GM19099 (cell line): Measurements from ENCODE around the gene TNRC6C.

Source experiments
- POLR2A ChIP-seq: IDR thresholded peaks from 3 replicates; pipeline ENCODE4 v1.6.1; 2011; ENCODE audit warnings: low read depth; ENCODE audit not compliant: insufficient read length; ENCODE audit errors: extremely low read depth

TNRC6C gene

DNA sequence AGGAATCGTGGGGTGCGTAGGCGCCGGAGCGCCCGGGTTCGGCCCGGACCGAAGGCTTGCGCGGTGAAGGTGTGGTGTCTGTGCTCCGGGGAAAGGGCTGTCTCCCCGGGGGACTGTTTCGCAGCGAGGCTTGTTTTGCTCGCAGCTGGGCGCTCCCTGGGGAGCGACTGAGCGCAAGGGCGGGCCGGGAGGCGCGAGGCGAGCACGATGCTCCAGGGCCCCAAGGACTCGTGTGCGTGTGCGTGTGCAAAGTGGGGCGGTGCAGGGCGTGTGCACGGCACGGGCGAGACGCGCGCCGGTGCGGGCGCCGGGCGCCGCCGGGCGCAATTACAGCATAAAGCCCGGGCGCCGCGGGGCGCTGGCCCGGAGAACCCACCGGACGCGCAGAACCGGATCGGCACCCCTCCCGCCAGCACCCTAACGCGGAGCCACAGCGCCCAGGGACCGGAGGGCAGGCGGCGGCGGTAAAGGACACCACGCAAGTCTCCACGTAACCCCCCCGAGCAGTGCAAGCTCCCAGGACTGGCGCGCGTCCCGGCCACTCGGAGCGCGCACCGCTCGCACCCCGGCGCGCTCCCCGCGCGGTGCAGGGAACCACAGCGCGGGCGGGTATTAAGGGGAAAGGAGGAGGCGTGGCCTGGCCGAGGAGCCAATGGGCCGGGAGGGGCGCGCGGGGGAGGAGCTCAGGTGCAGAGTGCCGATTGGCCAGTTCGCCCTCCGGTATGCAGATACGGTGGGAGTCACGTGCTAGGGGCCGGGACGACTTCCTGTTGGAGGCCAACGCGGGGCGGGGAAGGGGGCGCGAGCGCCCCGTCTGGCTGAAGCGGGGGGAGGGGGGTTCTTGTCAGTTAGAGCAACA is at the start of gene TNRC6C:
TSS of gene TNRC6C (plus strand) at position 847 of the 859 bp plus-strand sequence. CDS start 45,504 bp downstream, outside the sequence.
- peak; percentile 99 for TF ChIP-seq POLR2A

DNA sequence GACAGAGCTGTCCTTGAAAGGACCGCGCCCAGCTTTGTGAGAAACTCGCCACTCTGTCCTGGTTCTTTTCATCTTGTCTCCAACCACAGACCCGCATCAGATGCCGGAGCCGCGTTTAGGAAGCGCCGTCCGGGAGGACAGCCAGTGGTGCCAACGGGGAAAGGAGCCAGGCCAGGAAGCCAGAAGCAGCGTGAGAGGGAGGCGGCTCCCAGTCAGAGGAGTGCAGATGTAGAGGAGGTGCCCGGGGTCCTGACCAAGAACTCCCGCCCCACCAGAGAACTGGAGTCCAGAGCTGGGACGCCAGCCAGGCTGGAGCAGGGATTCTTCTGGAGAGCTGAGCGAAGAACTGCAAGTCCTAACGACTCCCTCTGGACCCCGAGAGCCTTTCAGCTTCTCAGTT is 49.3 kb upstream of the TNRC6C start:
- TF ChIP-seq POLR2A = no peak

DNA sequence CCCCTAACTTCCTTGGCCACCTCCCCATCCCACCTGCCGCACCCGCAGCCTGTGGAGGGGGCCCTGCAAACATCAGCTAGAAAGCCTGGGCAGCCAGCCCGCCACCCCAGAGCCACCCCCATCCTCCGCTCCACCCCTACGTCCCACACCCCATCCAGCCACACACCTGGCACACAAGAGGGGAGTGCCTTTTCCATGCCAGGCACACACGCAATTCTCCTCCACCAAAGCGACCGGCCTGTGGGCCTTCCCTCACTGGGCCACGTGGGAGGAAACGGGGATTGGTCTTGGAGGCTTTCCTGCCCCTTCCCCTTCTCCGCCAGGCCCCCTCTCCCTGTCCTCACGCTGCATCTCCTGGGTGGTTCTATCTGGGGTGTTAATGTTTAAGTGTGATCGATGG is 48.7 kb upstream of the TNRC6C start:
- TF ChIP-seq POLR2A = no peak

- no peak for TF ChIP-seq POLR2A
These were observed 43.9 kb upstream of the TNRC6C start for GRCh38 chr17:77914385-77915254.

DNA sequence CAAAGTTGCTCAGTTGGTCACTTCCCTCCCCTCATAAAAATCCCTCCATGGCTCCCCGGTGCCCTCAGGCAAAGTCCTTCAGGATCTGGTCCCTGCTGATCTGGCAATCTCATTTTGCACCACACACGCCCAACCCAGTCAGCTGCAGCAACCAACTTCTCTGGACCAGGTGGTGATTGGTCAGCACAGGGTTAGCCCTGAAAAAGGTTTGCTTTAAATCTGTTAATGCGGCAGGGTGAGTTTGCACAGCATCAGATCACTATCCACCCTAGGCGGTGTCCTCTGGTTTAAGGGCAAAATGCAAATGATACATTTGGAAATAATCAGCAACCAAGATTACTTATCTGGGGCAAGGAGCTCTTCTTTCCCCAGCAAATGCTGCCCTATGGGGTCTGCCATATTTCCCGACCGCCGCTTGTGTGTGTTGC is 42.9 kb upstream of the TNRC6C start:
- no peak for TF ChIP-seq POLR2A

GRCh38 chr17:77916264-77916663 is 42.2 kb upstream of the TNRC6C start:
- TF ChIP-seq POLR2A = no peak

DNA sequence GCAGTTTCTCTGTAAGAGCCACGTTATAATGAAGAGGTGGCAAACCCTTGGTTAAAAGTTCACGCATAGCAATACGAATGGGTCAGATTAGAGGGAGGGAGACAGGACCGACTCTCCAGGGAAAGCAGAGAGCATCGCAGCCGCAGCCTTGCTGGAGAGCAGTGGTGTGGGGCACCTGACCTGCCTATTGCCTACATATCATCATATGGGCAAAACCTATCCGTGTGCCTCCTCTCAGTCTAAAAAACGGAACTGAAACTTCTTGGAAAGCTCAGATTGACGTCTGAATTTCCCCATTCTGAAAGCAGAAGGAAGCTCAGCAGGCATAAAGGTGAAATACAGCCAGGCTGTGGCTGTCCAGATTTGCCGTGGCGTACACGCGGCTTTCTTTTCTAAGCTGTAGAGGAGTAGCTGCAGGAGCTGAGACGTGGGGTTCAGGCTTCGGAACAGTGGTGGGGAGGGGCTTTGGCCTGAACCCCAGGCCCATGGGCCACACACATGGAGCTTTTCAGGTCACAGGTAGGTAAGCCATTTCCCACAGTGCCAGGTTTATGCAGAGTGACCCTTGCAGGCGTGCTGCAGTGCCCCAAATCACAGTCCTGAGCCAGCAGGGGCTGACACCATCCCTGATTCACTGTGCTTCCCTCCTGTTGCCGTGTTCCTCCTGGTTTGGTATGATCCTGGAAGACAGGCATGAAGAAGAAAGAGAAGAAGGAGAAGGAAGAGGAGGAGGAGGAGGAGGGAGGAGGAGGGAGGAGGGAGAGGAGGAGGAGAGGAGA is 41.6 kb upstream of the TNRC6C start:
- no peak for TF ChIP-seq POLR2A

GRCh38 chr17:77919276-77919675 is 39.2 kb upstream of the TNRC6C start:
- no peak for TF ChIP-seq POLR2A

GRCh38 chr17:77923135-77923534 is 35.4 kb upstream of the TNRC6C start:
- TF ChIP-seq POLR2A = no peak

GRCh38 chr17:77923776-77924513 is 34.6 kb upstream of the TNRC6C start:
- TF ChIP-seq POLR2A = no peak

GRCh38 chr17:77924757-77925336 is 33.7 kb upstream of the TNRC6C start:
- TF ChIP-seq POLR2A = no peak

GRCh38 chr17:77925831-77926543 is 32.5 kb upstream of the TNRC6C start:
- TF ChIP-seq POLR2A = no peak

DNA sequence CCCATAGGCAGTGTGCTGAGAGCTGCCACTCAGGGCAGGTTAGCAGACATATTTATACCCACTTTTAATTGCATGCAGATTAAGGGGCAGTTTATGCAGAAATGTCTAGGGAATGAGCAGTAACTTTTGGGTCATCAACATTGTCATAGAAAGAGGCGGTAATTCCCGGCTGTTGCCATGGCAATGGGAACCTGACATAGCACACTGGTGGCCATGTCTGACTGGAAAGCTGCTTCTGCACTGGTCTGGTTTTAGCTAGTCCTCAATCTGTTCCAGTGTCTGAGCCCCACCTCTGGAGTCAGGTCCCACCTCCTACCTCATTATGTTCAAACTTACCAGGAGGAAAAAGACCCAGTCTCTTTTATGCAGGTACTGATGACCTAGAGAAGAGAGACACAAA is 31.5 kb upstream of the TNRC6C start:
- no peak for TF ChIP-seq POLR2A
